ENCODE measurements around the gene FBLN1. TPM values are rescaled to one million over a fixed set of nuclear protein-coding genes. Genes with fewer than 3 reads are reported as not detected.

FBLN1 gene
- total and polyA plus RNA-seq, 2 of the 13 experiments (the other 11 are each of a cell fraction or from before 2014, with no cell fraction given) = 37.3 to 103 TPM

GRCh38 chr22:45629469-45630089, 126.9 kb downstream of the FBLN1 start (continued):
- TF ChIP-seq GLMP (CRISPR knock-in tag; IDR thresholded peaks at IDR 0.05; ENCODE audit: borderline replicate concordance) = no peak
- TF ChIP-seq ATRX (CRISPR knock-in tag; IDR thresholded peaks at IDR 0.05; ENCODE audit: borderline replicate concordance) = no peak
- peak; percentile 53; the same call in 1 of the 2 replicates for TF ChIP-seq THRA (CRISPR knock-in tag; IDR thresholded peaks at IDR 0.05; ENCODE audit: borderline replicate concordance)
- TF ChIP-seq MTERF4 (CRISPR knock-in tag; IDR thresholded peaks at IDR 0.05) = no peak
- TF ChIP-seq ETV6 (CRISPR knock-in tag; conservative IDR thresholded peaks at IDR 0.05) = no peak
- TF ChIP-seq ZMYM3 (CRISPR knock-in tag; IDR thresholded peaks at IDR 0.05) = peak; percentile 83
- no peak for TF ChIP-seq ZNF18 (CRISPR knock-in tag; IDR thresholded peaks at IDR 0.05; ENCODE audit: insufficient replicate concordance)
- TF ChIP-seq ZNF691 (CRISPR knock-in tag; IDR thresholded peaks at IDR 0.05; ENCODE audit: borderline replicate concordance, low read depth) = no peak
- TF ChIP-seq SP140L (CRISPR knock-in tag; IDR thresholded peaks at IDR 0.05; ENCODE audit: borderline replicate concordance) = no peak
- no peak for TF ChIP-seq ZNF83 (CRISPR knock-in tag; IDR thresholded peaks at IDR 0.05; ENCODE audit: borderline replicate concordance)
- TF ChIP-seq GPBP1L1 (CRISPR knock-in tag; IDR thresholded peaks at IDR 0.05) = no peak
- TF ChIP-seq ELF1 (CRISPR knock-in tag; IDR thresholded peaks at IDR 0.05) = no peak
- TF ChIP-seq PAWR (CRISPR knock-in tag; IDR thresholded peaks at IDR 0.05; ENCODE audit: borderline replicate concordance) = no peak
- TF ChIP-seq SP1 (IDR thresholded peaks at IDR 0.05) = no peak
- TF ChIP-seq SP1 (CRISPR knock-in tag; IDR thresholded peaks at IDR 0.05) = no peak
- no peak for TF ChIP-seq DNMT3B (CRISPR knock-in tag; conservative IDR thresholded peaks at IDR 0.05)
- no peak for TF ChIP-seq ZBTB3 (CRISPR knock-in tag; IDR thresholded peaks at IDR 0.05; ENCODE audit: borderline replicate concordance, low read depth)
- peak; percentile 65 for TF ChIP-seq MED1 (CRISPR knock-in tag; IDR thresholded peaks at IDR 0.05)
- peak; percentile 72; the same call in 1 of the 2 replicates for TF ChIP-seq ZNF792 (CRISPR knock-in tag; IDR thresholded peaks at IDR 0.05)
- TF ChIP-seq SOX13 (IDR thresholded peaks at IDR 0.05) = no peak
- TF ChIP-seq SOX13 (CRISPR knock-in tag; conservative IDR thresholded peaks at IDR 0.05 in 1 of 2, IDR thresholded peaks at IDR 0.05 in 1 of 2) = peak in 1 of 2 experiments; percentile 65; a peak in 1 of 4 replicates
- no peak for TF ChIP-seq JARID2 (CRISPR knock-in tag; IDR thresholded peaks at IDR 0.05; ENCODE audit: insufficient replicate concordance)
- TF ChIP-seq NR2F2 (IDR thresholded peaks at IDR 0.05; ENCODE audit: borderline replicate concordance, low read depth) = no peak
- no peak for TF ChIP-seq ZNF383 (CRISPR knock-in tag; IDR thresholded peaks at IDR 0.05; ENCODE audit: borderline replicate concordance)

Data from HepG2 (cell line).